Measurements from ENCODE around the gene OASL.
A peak's percentile ranks its signal among the peaks of the same experiment; 100 is the strongest.

OASL gene

DNA sequence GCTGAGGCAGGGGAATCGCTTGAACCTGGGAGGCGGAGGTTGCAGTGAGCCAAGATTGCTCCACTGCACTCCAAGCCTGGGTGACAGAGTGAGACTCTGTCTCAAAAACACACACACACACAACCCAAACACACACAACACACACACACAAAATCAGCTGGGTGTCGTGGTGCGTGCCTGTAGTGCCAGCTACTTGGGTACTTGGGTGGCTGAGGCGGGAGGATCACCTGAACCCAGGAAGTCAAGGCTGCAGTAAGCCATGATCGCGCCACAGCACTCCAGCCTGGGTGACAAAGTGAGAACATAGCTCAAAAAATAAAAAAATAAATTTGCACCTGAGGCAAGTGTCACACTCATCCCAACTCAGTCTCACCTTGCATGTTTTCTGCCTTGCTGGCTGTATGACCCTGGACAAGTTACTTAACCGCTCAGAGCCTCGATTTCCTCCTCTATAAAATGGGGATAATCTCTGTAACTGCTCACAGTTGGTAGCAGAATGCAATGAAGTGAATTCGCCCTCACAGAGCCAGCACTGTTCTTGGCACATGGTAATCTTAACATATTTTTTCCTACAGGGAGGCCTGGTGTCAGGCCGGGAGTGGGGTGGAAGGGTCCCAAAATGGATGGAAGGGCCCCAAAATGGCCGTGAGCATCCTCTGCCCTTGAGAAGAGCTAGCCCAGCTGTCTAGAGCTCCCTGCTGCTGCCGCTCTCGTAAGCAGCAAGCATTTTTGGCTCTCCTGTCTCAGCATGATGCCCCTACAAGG lies 61.3 kb downstream of the OASL start:
- Mint-ChIP-seq H3K4me1 (ENCODE audit: low read depth) (no peaks in the 10 kb centered on the region), H3K27ac (no peak overlapping the region), H3K9me3 (no peaks in the 10 kb centered on the region), H3K36me3 (ENCODE audit: low read depth) (no peaks in the 10 kb centered on the region), H3K4me3 (no peak overlapping the region), H3K27me3 (no peaks in the 10 kb centered on the region)

DNA sequence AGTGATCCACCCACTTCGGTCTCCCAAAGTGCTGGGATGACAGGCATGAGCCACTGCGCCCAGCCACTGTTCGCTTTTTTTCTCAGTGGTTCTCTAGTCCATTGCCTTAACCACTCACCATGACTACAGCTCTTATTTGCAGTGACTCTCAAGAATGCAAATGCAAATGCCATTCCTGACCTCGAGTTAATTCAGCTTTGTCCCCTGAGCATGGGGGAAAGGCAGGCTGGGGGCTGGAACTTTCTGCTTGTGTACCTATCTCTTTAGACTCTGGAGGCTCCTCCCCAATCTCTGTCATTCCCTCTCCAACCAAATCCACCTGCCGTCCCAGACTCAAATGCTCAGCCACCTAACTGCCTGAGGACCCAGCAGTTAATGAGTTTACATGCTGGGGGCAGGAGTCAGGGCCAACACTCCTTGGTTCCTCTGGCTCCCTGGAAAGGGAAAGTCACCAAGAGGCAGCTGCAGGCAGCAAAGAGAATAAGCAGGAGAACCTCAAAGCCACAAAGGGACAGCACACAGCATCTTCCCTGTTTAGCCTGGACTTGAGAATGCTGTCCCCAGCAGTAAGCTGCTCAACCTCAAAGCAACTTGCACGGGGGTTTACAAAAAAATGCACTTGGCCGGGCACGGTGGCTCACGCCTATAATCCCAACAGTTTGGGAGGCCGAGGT lies 66.0 kb downstream of the OASL start:
- H3K4me1 Mint-ChIP-seq (ENCODE audit: low read depth) = peaks cover 7% of the 10 kb centered on the region
- no peaks in the 10 kb centered on the region for H3K36me3 Mint-ChIP-seq (ENCODE audit: low read depth)
- no peak overlapping the region for H3K27ac Mint-ChIP-seq

DNA sequence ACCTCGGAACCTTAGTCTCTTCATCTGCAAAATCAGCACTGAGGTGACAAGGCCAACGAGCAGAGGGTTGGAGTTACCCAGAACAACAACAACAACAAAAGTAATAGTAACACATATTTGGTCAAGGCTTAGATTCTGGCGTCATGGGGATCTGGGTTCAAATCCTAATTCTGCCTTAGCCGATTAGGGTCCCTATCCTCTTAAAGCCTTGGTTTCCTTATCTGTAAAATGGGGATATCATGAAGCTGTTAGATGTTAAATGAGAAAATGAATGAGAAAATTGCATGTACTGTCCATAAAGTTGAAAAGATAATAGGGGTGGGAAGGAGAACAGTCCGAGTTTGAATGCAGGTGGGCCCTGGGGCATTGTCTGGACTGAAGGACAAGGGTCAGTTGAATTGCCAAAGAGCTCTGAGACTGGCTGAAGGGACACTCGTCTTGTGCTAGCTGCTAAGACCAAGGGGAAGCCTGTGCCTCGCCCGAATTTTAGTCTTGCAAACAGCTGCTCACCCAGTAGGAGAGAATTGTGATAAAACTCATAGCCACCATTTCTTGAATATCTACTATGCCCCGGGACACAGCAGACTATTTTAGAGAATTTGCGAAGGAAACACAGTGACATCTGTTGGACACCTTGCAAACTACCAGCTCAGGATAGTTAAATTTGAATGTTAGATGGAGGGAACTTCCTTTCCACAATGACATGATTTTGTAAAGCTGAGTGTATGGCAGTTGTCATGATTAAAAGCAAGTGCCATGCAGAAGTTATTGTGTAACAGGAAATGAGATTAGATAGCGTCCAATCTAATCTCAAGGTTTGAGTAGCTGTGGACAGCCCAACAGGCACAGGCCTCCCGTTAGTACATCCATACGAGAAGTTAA lies 67.5 kb downstream of the OASL start:
- H3K27me3 Mint-ChIP-seq = no peaks in the 10 kb centered on the region
- H3K9me3 Mint-ChIP-seq = no peaks in the 10 kb centered on the region
- no peak overlapping the region for H3K27ac Mint-ChIP-seq
- H3K4me3 Mint-ChIP-seq = no peak overlapping the region
- no peaks in the 10 kb centered on the region for H3K36me3 Mint-ChIP-seq (ENCODE audit: low read depth)
- peaks cover 7% of the 10 kb centered on the region for H3K4me1 Mint-ChIP-seq (ENCODE audit: low read depth)

More for the DNA sequence above, 66.0 kb downstream of the OASL start:
- Mint-ChIP-seq H3K9me3 (no peaks in the 10 kb centered on the region), H3K27me3 (no peaks in the 10 kb centered on the region), H3K4me3 (no peak overlapping the region)

GRCh38 chr12:120970310-120970709 lies 68.7 kb downstream of the OASL start:
- H3K9me3 Mint-ChIP-seq = no peaks in the 10 kb centered on the region
- no peak overlapping the region for H3K4me3 Mint-ChIP-seq
- no peaks in the 10 kb centered on the region for H3K36me3 Mint-ChIP-seq (ENCODE audit: low read depth)
- peak overlapping the region; percentile 29 for H3K27ac Mint-ChIP-seq
- H3K4me1 Mint-ChIP-seq (ENCODE audit: low read depth) = peaks cover 7% of the 10 kb centered on the region
- H3K27me3 Mint-ChIP-seq = no peaks in the 10 kb centered on the region

Data from stimulated activated naive CD8-positive, alpha-beta T cell treated with anti-CD3 and anti-CD28 coated beads, Interleukin-15, Interleukin-2, amounts not matched to agents 100 ng/mL and 50 ng/mL, for 24 hours (primary cell).